VCaP (cell line): ENCODE data around the gene CABP4.

ENCODE experiments used
- H3K27ac ChIP-seq: fragments of 450-650 bp; 2 replicates; pipeline ENCODE4 v1.5.1; 2017
- CTCF ChIP-seq: fragments of 450-650 bp; conservative IDR thresholded peaks from 2 replicates; pipeline ENCODE4 v1.5.1; 2017; ENCODE audit warnings: mild to moderate bottlenecking, moderate library complexity

Gene CABP4

GRCh38 chr11:67466367-67466766 lies 11.2 kb downstream of the CABP4 start:
- peak overlapping the region; percentile 98 for H3K27ac ChIP-seq
- TF ChIP-seq CTCF = no peak

GRCh38 chr11:67466962-67467771 lies 12.0 kb downstream of the CABP4 start:
- peak overlapping the region; percentile 98 for H3K27ac ChIP-seq
- no peak for TF ChIP-seq CTCF

- no peak for TF ChIP-seq CTCF
- peak overlapping the region; percentile 98 for H3K27ac ChIP-seq
Measured at GRCh38 chr11:67468056-67468455, 12.9 kb downstream of the CABP4 start.

- peak overlapping the region; percentile 98 for H3K27ac ChIP-seq
Measured at GRCh38 chr11:67468456-67468758, 13.3 kb downstream of the CABP4 start.

GRCh38 chr11:67468759-67469507 lies 13.8 kb downstream of the CABP4 start, which contains the start of gene TMEM134:
Gene TMEM134 (minus strand): TSS chr11:67469251. CDS start chr11:67469192, 59 bp downstream.
- peak; percentile 85 for TF ChIP-seq CTCF
- H3K27ac ChIP-seq = peak within 1 kb of the TSS; percentile 98

More at GRCh38 chr11:67468456-67468758, 13.3 kb downstream of the CABP4 start:
- no peak for TF ChIP-seq CTCF

GRCh38 chr11:67469508-67469811 lies 14.3 kb downstream of the CABP4 start:
- peak overlapping the region; percentile 98 for H3K27ac ChIP-seq
- peak; percentile 67 for TF ChIP-seq CTCF

GRCh38 chr11:67470337-67471002 lies 15.3 kb downstream of the CABP4 start:
- no peak overlapping the region for H3K27ac ChIP-seq
- no peak for TF ChIP-seq CTCF
